Gastrocnemius medialis (tissue), 4 donors: ENCODE data around the gene B4GALT6.

ENCODE experiments used
- POLR2A ChIP-seq, 2 donors: fragments of 450-650 bp; IDR thresholded peaks; one replicate each; pipeline ENCODE4 v1.6.1; 2017; ENCODE audit warnings: antibody characterized with exemption in 2 of 2, mild to moderate bottlenecking in 2 of 2, moderate library complexity in 2 of 2
- TF ChIP-seq, protein P1 (sequence below), 5 experiments: fragments of 450-650 bp in 3 of 5; fragments of 200-600 bp in 2 of 5; sonication (generic) in 2 of 5; IDR thresholded peaks in 4 of 5; conservative IDR thresholded peaks in 1 of 5; 1 replicate in 4 of 5; 2 replicates in 1 of 5; pipeline ENCODE4 v1.5.1; 2016 to 2019; ENCODE audit warnings: antibody characterized with exemption in 5 of 5, mild to moderate bottlenecking in 3 of 5, moderate library complexity in 3 of 5

DNA sequence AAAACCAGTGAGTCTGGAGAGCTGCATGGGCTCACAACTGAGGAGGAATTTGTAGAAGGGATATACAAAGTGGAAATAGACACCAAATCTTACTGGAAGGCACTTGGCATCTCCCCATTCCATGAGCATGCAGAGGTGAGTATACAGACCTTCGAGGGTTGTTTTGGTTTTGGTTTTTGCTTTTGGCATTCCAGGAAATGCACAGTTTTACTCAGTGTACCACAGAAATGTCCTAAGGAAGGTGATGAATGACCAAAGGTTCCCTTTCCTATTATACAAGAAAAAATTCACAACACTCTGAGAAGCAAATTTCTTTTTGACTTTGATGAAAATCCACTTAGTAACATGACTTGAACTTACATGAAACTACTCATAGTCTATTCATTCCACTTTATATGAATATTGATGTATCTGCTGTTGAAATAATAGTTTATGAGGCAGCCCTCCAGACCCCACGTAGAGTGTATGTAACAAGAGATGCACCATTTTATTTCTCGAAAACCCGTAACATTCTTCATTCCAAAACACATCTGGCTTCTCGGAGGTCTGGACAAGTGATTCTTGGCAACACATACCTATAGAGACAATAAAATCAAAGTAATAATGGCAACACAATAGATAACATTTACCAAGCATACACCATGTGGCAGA, 89.1 kb downstream of the B4GALT6 start:
- TF ChIP-seq, protein P1, sequence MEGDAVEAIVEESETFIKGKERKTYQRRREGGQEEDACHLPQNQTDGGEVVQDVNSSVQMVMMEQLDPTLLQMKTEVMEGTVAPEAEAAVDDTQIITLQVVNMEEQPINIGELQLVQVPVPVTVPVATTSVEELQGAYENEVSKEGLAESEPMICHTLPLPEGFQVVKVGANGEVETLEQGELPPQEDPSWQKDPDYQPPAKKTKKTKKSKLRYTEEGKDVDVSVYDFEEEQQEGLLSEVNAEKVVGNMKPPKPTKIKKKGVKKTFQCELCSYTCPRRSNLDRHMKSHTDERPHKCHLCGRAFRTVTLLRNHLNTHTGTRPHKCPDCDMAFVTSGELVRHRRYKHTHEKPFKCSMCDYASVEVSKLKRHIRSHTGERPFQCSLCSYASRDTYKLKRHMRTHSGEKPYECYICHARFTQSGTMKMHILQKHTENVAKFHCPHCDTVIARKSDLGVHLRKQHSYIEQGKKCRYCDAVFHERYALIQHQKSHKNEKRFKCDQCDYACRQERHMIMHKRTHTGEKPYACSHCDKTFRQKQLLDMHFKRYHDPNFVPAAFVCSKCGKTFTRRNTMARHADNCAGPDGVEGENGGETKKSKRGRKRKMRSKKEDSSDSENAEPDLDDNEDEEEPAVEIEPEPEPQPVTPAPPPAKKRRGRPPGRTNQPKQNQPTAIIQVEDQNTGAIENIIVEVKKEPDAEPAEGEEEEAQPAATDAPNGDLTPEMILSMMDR (IDR thresholded peaks at IDR 0.05 in 4 of 5, conservative IDR thresholded peaks at IDR 0.05 in 1 of 5), result no peak
- no peak for TF ChIP-seq POLR2A (IDR thresholded peaks at IDR 0.05)
